GM23338 (cell line): ENCODE data around the gene THSD7A. TPM values are rescaled to one million over a fixed set of nuclear protein-coding genes. Genes with fewer than 3 reads are reported as not detected.

Source experiments
- ATAC-seq: fragments of 200-7000 bp; cut with Tn5 transposase; 3 replicates; pipeline ENCODE4 v1.9.1; 2020
- DNase-seq: peaks from one replicate; pipeline ENCODE4 v3.0.0-alpha.2; 2015; ENCODE audit warnings: low spot score
- H2AFZ ChIP-seq: fragments of 200-600 bp; sonication (generic); 2 replicates; pipeline ENCODE4 v1.8.0; 2016; ENCODE audit warnings: antibody characterized with exemption, mild to moderate bottlenecking, moderate library complexity
- H3F3A ChIP-seq: fragments of 200-600 bp; sonication (generic); replicated peaks from 2 replicates; pipeline ENCODE4 v1.8.0; 2017; ENCODE audit warnings: antibody characterized with exemption, mixed run types, low read depth
- H3K27ac ChIP-seq: fragments of 200-600 bp; sonication (generic); 2 replicates; pipeline ENCODE4 v1.6.1; 2016; ENCODE audit warnings: low read depth
- H3K27me3 ChIP-seq: fragments of 200-600 bp; sonication (generic); 2 replicates; pipeline ENCODE4 v1.8.0; 2016; ENCODE audit warnings: mild to moderate bottlenecking, mixed run types, moderate library complexity; ENCODE audit not compliant: insufficient read depth
- H3K36me3 ChIP-seq: fragments of 200-600 bp; sonication (generic); 2 replicates; pipeline ENCODE4 v1.8.0; 2016; ENCODE audit warnings: mild to moderate bottlenecking; ENCODE audit not compliant: insufficient read depth
- H3K4me1 ChIP-seq: fragments of 200-600 bp; sonication (generic); 2 replicates; pipeline ENCODE4 v1.8.0; 2016; ENCODE audit warnings: mild to moderate bottlenecking, moderate library complexity; ENCODE audit not compliant: insufficient read depth
- H3K4me2 ChIP-seq: fragments of 200-600 bp; sonication (generic); 2 replicates; pipeline ENCODE4 v1.7.1; 2017; ENCODE audit warnings: mixed run types
- H3K4me3 ChIP-seq: fragments of 200-600 bp; sonication (generic); 2 replicates; pipeline ENCODE4 v1.6.1; 2016; ENCODE audit warnings: mixed run types
- H3K79me2 ChIP-seq: fragments of 200-600 bp; sonication (generic); replicated peaks from 2 replicates; pipeline ENCODE4 v1.8.0; 2017; ENCODE audit warnings: mild to moderate bottlenecking; ENCODE audit not compliant: insufficient read depth
- H3K9me2 ChIP-seq: fragments of 200-600 bp; sonication (generic); 2 replicates; pipeline ENCODE4 v1.8.0; 2017; ENCODE audit not compliant: insufficient read depth
- H4K20me1 ChIP-seq: fragments of 200-600 bp; sonication (generic); replicated peaks from 2 replicates; pipeline ENCODE4 v1.8.0; 2017; ENCODE audit warnings: mild to moderate bottlenecking; ENCODE audit not compliant: insufficient read depth
- H3K27ac Mint-ChIP-seq: 2 replicates; pipeline ENCODE4 v1.8.0; 2020; ENCODE audit warnings: inconsistent platforms, mild to moderate bottlenecking, moderate library complexity, mixed read lengths
- H3K27me3 Mint-ChIP-seq: 3 replicates; pipeline ENCODE4 v1.8.0; 2022; ENCODE audit warnings: low read depth, mild to moderate bottlenecking, moderate library complexity, mixed read lengths, inconsistent platforms; ENCODE audit not compliant: insufficient read depth, poor library complexity
- H3K36me3 Mint-ChIP-seq: 3 replicates; pipeline ENCODE4 v1.8.0; 2021; ENCODE audit warnings: low read depth, mild to moderate bottlenecking, inconsistent platforms, moderate library complexity, mixed read lengths
- H3K4me1 Mint-ChIP-seq: 3 replicates; pipeline ENCODE4 v1.8.0; 2020; ENCODE audit warnings: mild to moderate bottlenecking, inconsistent platforms, mixed read lengths
- H3K4me3 Mint-ChIP-seq: 3 replicates; pipeline ENCODE4 v1.8.0; 2021; ENCODE audit warnings: moderate library complexity, mild to moderate bottlenecking, inconsistent platforms, mixed read lengths
- H3K9me3 Mint-ChIP-seq: 3 replicates; pipeline ENCODE4 v1.8.0; 2020; ENCODE audit warnings: moderate library complexity, mild to moderate bottlenecking, inconsistent platforms, mixed read lengths
- CREB1 ChIP-seq: fragments of 250-450 bp; sonication (Bioruptor Pico); IDR thresholded peaks from 2 replicates; pipeline ENCODE4 v1.5.0; 2020; ENCODE audit warnings: low read depth, mild to moderate bottlenecking, moderate library complexity
- CTCF ChIP-seq, 2 experiments: fragments of 200-600 bp in 1 of 2; sonication (generic) in 1 of 2; conservative IDR thresholded peaks; 2 replicates each; pipeline versions ENCODE4 v1.5.1 to v1.6.1; 2016 to 2017; ENCODE audit warnings: antibody characterized with exemption in 2 of 2, low read depth in 2 of 2, mild to moderate bottlenecking in 2 of 2, moderate library complexity in 1 of 2
- EZH2 ChIP-seq: fragments of 200-600 bp; sonication (generic); IDR thresholded peaks from one replicate; pipeline ENCODE4 v1.8.0; 2017; ENCODE audit warnings: antibody characterized with exemption, mild to moderate bottlenecking, low read depth; ENCODE audit not compliant: unreplicated experiment
- EZH2phosphoT487 ChIP-seq: fragments of 200-600 bp; sonication (generic); IDR thresholded peaks from one replicate; pipeline ENCODE4 v1.8.1; 2018; ENCODE audit warnings: antibody characterized with exemption; ENCODE audit not compliant: unreplicated experiment
- JUNB ChIP-seq: IDR thresholded peaks from one replicate; pipeline ENCODE4 v1.6.1; 2016; ENCODE audit warnings: antibody characterized with exemption; ENCODE audit not compliant: unreplicated experiment
- NANOG ChIP-seq: IDR thresholded peaks from 2 replicates; pipeline ENCODE4 v1.6.1; 2016; ENCODE audit warnings: antibody characterized with exemption, borderline replicate concordance
- STAT1 ChIP-seq: IDR thresholded peaks from one replicate; pipeline ENCODE4 v1.6.1; 2016; ENCODE audit warnings: antibody characterized with exemption; ENCODE audit not compliant: unreplicated experiment
- ZNF114 ChIP-seq: fragments of 250-450 bp; sonication (Bioruptor Pico); IDR thresholded peaks from 2 replicates; pipeline ENCODE4 v1.5.0; 2020; ENCODE audit warnings: mild to moderate bottlenecking, moderate library complexity
- ZNF331 ChIP-seq: fragments of 250-450 bp; sonication (Bioruptor Pico); IDR thresholded peaks from 2 replicates; pipeline ENCODE4 v1.5.0; 2020; ENCODE audit warnings: low read depth, mild to moderate bottlenecking, moderate library complexity
- ZNF462 ChIP-seq: fragments of 250-450 bp; sonication (Bioruptor Pico); IDR thresholded peaks from 2 replicates; pipeline ENCODE4 v1.5.0; 2020; ENCODE audit warnings: mild to moderate bottlenecking, moderate library complexity
- polyA plus RNA-seq: library from polyadenylated mRNA; unstranded; fragments of >200 nt; fragmentation: Nextera tagmentation; extraction: Ambion mirVana; gene quantifications from 2 replicates; pipeline ENCODE4 v1.2.1, GENCODE V29; 2016
- total RNA-seq: library from RNA; depleted of rRNA; stranded (reverse); fragments of >200 nt; shearing (Covaris generic); gene quantifications from 2 replicates; pipeline ENCODE4 v1.2.3, GENCODE V29; 2014

Gene THSD7A
- total and polyA plus RNA-seq, 2 experiments from 2014 or later, result 1.3 to 2.1 TPM

- Histone ChIP-seq H3K4me1 (no peaks in the 10 kb centered on the region), H3K79me2 (no peaks in the 10 kb centered on the region), H3K36me3 (no peaks in the 10 kb centered on the region), H3F3A (no peaks in the 10 kb centered on the region), H3K9me2 (no peaks in the 10 kb centered on the region), H3K4me3 (no peak overlapping the region), H4K20me1 (no peaks in the 10 kb centered on the region), H3K27me3 (no peaks in the 10 kb centered on the region), H3K27ac (no peak overlapping the region), H3K4me2 (no peak overlapping the region), H2AFZ (no peak overlapping the region)
- H3K4me3 Mint-ChIP-seq, result no peak overlapping the region
- ATAC-seq (no peak), DNase-seq (no peak)
- peaks cover 3% of the 10 kb centered on the region for H3K27me3 Mint-ChIP-seq
- H3K36me3 Mint-ChIP-seq, result no peaks in the 10 kb centered on the region
- H3K9me3 Mint-ChIP-seq, result no peaks in the 10 kb centered on the region
- TF ChIP-seq STAT1 (no peak), CREB1 (CRISPR knock-in tag) (no peak), ZNF462 (no peak), EZH2phosphoT487 (no peak), EZH2 (no peak), JUNB (no peak), ZNF331 (CRISPR knock-in tag) (no peak), NANOG (no peak), ZNF114 (CRISPR knock-in tag) (no peak), CTCF (conservative IDR thresholded peaks at IDR 0.05; ENCODE audit: low read depth in 2 of 2) (no peak)
- no peak overlapping the region for H3K27ac Mint-ChIP-seq
- H3K4me1 Mint-ChIP-seq, result peaks cover 7% of the 10 kb centered on the region
Measured at GRCh38 chr7:11336432-11336831, 495.6 kb downstream of the THSD7A start.
